NCI-H1092 (cell line): Measurements from ENCODE around the gene APCDD1.
A peak's percentile ranks its signal among the peaks of the same experiment; 100 is the strongest.
"Not testable (repeated sequence)": the region's sequence is repeated elsewhere in the genome, so short reads cannot be mapped to it uniquely, and the experiment has no call there.

Source experiments
- DNase-seq: peaks from one replicate; lab custom pipeline; 2025; lab: John Stamatoyannopoulos, UW

APCDD1 gene

GRCh38 chr18:10490401-10491165 lies 36.1 kb downstream of the APCDD1 start:
- DNase-seq: no peak

DNA sequence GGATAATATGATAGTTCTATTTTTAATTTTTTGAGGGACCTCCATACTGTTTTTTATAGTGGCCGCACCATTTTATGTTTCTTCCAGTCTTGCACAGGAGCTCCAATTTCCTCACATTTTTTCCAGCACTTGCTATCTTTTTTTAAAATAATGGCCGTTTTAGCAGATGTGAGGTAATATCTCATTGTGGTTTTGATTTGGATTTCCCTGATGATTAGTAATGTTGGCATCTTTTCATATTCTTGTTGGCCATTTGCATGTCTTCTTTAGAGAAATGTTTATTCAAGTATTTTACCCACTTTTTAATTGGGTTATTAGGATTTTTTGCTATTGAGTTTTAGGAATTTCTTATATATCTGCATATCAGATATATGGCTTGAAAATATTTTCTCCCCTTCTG lies 41.5 kb downstream of the APCDD1 start:
- no peak for DNase-seq

GRCh38 chr18:10497206-10497749 lies 42.8 kb downstream of the APCDD1 start:
- no peak for DNase-seq

DNA sequence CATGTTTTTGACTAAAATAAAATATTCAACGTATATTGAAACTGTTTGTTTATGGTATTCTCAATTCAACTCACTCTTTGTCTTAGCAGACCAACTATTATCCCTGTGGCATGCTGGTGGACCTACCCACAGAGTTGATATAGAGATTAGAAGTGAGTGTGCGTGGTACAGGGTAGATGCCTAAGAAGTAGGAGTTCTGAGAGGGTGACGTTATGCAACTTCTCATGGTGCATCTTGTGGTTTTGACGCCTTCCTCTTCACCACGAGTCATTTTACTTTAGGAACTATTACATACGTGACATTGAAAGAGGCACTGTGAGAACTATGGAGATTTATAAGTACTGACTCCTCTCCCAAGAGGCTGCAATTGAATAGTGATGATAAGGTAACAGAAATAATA lies 44.8 kb downstream of the APCDD1 start:
- DNase-seq: no peak

GRCh38 chr18:10500038-10500437 lies 45.6 kb downstream of the APCDD1 start:
- DNase-seq: no peak

DNA sequence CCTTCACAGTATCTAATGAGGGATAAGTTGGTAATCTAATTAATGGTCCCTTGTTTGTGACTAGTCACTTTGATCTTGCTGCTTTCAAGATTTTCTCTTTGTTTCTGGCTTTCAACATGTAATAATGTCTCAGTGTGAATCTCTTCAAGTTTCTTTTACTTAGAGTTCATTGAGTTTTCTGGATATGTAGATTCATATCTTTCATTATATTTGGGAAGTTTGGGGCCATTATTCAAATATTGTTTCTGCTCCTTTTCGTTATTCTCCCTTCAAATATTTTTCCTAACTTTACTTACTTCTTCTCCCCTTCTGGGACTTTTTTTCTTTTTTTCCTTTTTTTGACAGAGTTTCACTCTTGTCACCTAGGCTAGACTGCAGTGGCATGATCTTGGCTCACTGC lies 50.3 kb downstream of the APCDD1 start:
- no peak for DNase-seq

- DNase-seq: not testable (repeated sequence)
Observed at GRCh38 chr18:10505892-10506291, 51.5 kb downstream of the APCDD1 start.

GRCh38 chr18:10508591-10508990 lies 54.2 kb downstream of the APCDD1 start:
- no peak for DNase-seq

- DNase-seq: no peak
Observed at GRCh38 chr18:10511236-10511635, 56.8 kb downstream of the APCDD1 start.

DNA sequence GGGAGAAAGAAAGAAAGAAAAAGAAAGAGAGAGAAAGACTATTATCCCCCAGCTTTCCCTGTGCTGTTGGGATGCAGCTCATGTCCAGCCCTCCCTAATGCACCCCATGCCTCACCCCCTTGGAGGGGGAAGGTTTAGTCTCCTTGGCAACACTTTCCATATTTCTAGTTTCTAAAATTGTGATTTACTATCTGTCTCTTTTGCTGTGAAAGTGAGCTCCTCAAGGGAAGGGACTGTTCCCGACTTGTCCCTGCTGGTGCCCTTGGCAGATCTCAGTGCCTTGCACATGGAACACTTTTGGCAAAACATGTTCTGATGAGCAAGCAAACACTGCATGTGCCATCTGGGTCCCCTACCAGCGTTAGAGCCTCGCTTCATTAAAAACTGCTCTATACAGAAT lies 59.6 kb downstream of the APCDD1 start:
- no peak for DNase-seq

- DNase-seq: no peak
Observed at GRCh38 chr18:10514601-10515000, 60.2 kb downstream of the APCDD1 start.

DNA sequence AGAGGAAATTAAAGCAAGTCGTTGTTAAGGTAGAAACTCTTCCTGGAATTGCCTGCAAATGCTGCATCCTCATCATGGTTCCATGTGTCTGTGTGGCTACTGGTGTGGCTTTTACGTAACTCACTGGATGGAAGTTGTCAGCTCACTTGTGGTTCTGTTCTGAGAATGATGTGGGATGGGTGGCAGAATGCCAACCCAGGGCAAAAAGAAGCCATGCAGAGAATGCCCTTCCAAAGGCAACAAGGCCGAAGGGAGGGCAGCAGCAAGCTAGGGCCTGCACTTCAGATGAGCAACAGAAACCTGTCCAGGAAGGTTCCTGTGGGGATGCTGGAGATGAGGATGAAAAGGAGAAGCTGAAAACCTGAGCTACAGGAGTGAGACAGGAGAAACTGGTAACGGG lies 61.0 kb downstream of the APCDD1 start:
- DNase-seq: no peak

- DNase-seq: no peak
Observed at GRCh38 chr18:10516078-10516477, 61.6 kb downstream of the APCDD1 start.

- peak; percentile 39 for DNase-seq
Observed at GRCh38 chr18:10518595-10519255, 64.3 kb downstream of the APCDD1 start.

GRCh38 chr18:10519366-10519765 lies 64.9 kb downstream of the APCDD1 start:
- DNase-seq: no peak

DNA sequence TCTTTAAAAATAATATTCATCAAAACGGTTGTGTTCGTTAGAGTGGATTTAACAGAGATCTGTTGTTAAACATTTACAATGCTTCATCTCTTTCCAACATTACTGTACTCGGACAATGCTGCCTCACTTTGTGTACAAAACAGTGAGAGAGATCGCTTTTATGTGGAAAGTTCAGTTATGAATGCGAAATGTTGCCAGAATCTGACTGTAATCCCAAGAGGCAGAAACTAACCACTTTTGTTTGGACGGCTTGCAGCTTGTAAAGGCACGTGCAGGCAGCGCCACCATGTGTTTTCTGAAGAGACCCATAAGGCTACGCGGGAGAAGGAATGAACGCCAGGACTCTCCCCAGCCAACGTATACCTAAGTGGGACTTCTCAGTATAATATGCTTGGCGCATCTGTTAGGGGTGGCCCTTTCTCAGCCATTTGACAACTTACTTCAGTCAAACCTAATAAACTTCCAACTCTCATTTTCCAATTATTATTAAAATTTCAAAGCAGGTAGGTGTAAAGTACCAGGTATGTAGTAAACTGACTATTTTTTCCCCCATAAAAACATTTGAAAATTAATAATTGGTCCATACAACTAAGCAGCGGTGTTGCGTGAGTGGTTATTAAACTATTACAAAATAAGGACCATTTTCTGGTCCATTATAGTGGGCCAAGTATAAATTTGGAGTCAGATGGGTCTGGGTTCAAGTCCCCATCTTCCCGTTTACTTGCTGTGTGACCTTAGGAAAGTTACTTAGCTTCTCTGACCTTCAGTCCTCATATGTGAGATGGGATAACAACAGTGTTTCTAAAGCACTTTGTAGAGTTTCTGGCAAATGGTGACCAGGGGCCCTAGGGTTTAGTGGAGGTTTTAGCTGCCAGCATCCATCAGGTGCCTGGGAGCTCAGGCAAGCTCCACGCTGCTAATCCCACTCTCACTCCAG lies 65.8 kb downstream of the APCDD1 start:
- DNase-seq: peak; percentile 68

DNA sequence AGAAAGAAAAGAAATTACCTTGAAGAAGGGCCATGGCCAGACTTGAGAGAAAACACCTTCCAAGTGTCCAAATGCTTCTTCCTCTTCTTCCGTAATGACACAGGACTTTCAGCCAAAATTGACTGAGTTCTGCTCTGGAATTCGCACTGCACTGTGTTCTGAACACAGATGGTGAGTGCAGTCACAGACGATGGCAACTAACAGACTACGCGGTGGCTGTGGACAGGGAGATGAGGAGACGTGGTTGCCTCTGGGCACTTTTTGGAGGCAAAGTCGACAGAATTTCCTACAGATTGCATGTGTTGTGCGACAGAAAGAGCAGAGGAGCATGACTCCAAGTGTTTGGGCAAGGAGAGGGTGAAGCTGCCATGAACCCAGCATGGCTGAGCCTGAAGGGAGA lies 67.1 kb downstream of the APCDD1 start:
- no peak for DNase-seq

- no peak for DNase-seq
Observed at GRCh38 chr18:10522574-10522973, 68.1 kb downstream of the APCDD1 start.

DNA sequence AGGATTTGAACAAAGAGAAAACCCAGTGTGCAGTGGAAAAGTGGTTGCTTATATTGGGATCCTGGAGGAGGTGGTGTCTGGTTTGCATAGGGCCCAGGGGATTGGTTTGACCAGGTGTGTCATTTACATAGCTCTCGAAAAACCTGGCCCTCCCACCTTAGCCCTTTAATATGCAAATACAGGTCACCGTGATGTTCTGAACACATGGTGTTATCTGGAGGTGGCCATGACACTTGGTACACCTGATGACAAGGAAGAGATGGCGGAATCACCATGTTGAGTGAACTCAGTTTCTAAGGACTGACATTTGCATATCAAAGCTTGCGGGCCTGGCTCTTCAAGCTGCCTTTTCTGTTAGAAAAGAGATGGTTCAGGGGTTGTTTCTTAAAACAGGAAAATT lies 69.1 kb downstream of the APCDD1 start:
- DNase-seq: no peak

GRCh38 chr18:10524507-10525370 lies 70.3 kb downstream of the APCDD1 start:
- no peak for DNase-seq

GRCh38 chr18:10525371-10525691 lies 70.9 kb downstream of the APCDD1 start:
- no peak for DNase-seq
